Mesenchymal stem cell (in vitro differentiated cells and primary cell): ENCODE measurements around the gene FAM151B.

Experiments
- DNase-seq: peaks from one replicate; pipeline ENCODE4 v3.0.0-alpha.2; 2013
- H2AFZ ChIP-seq: one replicate; pipeline ENCODE4 v1.6.1; 2013; ENCODE audit warnings: low read depth, mild to moderate bottlenecking, control low read depth, inconsistent platforms, low read length, moderate library complexity
- H2AK5ac ChIP-seq: 2 replicates; pipeline ENCODE4 v1.6.1; 2013; ENCODE audit warnings: low read length, moderate library complexity, mild to moderate bottlenecking, inconsistent platforms; ENCODE audit not compliant: severe bottlenecking
- H2BK120ac ChIP-seq: one replicate; pipeline ENCODE4 v1.6.1; 2013; ENCODE audit warnings: low read depth, mild to moderate bottlenecking, inconsistent platforms, low read length, moderate library complexity
- H2BK12ac ChIP-seq, 2 experiments: one replicate each; pipeline ENCODE4 v1.6.1; 2013; ENCODE audit warnings: inconsistent platforms in 2 of 2, low read length in 2 of 2, mild to moderate bottlenecking in 2 of 2, moderate library complexity in 2 of 2, control low read depth in 1 of 2
- H2BK15ac ChIP-seq: one replicate; pipeline ENCODE4 v1.6.1; 2013; ENCODE audit warnings: mild to moderate bottlenecking, low read depth, inconsistent platforms; ENCODE audit not compliant: poor library complexity, severe bottlenecking
- H2BK5ac ChIP-seq: 2 replicates; pipeline ENCODE4 v1.6.1; 2013; ENCODE audit warnings: low read depth, mild to moderate bottlenecking, low read length, control low read depth, inconsistent platforms; ENCODE audit not compliant: poor library complexity, severe bottlenecking
- H3K14ac ChIP-seq, 2 experiments: one replicate each; pipeline ENCODE4 v1.6.1; 2013; ENCODE audit warnings: inconsistent platforms in 2 of 2, low read length in 2 of 2, control low read depth in 1 of 2, mild to moderate bottlenecking in 1 of 2, moderate library complexity in 1 of 2
- H3K18ac ChIP-seq, 2 experiments: one replicate each; pipeline ENCODE4 v1.6.1; 2013; ENCODE audit warnings: inconsistent platforms in 2 of 2, low read length in 2 of 2, control low read depth in 1 of 2, low read depth in 1 of 2, mild to moderate bottlenecking in 1 of 2
- H3K23ac ChIP-seq, 2 experiments: one replicate each; pipeline ENCODE4 v1.6.1; 2013; ENCODE audit warnings: inconsistent platforms in 2 of 2, low read length in 2 of 2, mild to moderate bottlenecking in 2 of 2, moderate library complexity in 2 of 2, control low read depth in 1 of 2
- H3K27ac ChIP-seq: 2 replicates; pipeline ENCODE4 v1.5.1; 2013; ENCODE audit warnings: mild to moderate bottlenecking, moderate library complexity, low read length, control low read depth, inconsistent platforms; ENCODE audit not compliant: poor library complexity, severe bottlenecking
- H3K27me3 ChIP-seq, 2 experiments: 2 replicates each; pipeline versions ENCODE4 v1.6.1 to v1.7.0; 2013; ENCODE audit warnings: low read length in 2 of 2, mild to moderate bottlenecking in 2 of 2, moderate library complexity in 2 of 2, control low read depth in 1 of 2, inconsistent platforms in 1 of 2; ENCODE audit not compliant: control insufficient read depth in 1 of 2, insufficient read depth in 1 of 2
- H3K36me3 ChIP-seq, 2 experiments: 2 replicates each; pipeline versions ENCODE4 v1.6.1 to v1.7.0; 2013; ENCODE audit warnings: low read length in 2 of 2, control low read depth in 1 of 2, inconsistent platforms in 1 of 2, low read depth in 1 of 2, mild to moderate bottlenecking in 1 of 2; ENCODE audit not compliant: insufficient read depth in 2 of 2, control insufficient read depth in 1 of 2
- H3K4ac ChIP-seq, 2 experiments: one replicate each; pipeline ENCODE4 v1.6.1; 2013; ENCODE audit warnings: inconsistent platforms in 2 of 2, low read length in 2 of 2, mild to moderate bottlenecking in 2 of 2, moderate library complexity in 2 of 2, control low read depth in 1 of 2, low read depth in 1 of 2
- H3K4me1 ChIP-seq: 2 replicates; pipeline ENCODE4 v1.6.1; 2013; ENCODE audit warnings: low read depth, low read length, control low read depth; ENCODE audit not compliant: control insufficient read depth, insufficient read depth
- H3K4me2 ChIP-seq: 2 replicates; pipeline ENCODE4 v1.6.1; 2013; ENCODE audit warnings: low read length, mild to moderate bottlenecking, inconsistent platforms; ENCODE audit not compliant: poor library complexity, severe bottlenecking
- H3K4me3 ChIP-seq, 2 experiments: 2 replicates each; pipeline versions ENCODE4 v1.5.1 to v1.7.0; 2013; ENCODE audit warnings: low read length in 2 of 2, mild to moderate bottlenecking in 2 of 2, control low read depth in 1 of 2, low read depth in 1 of 2; ENCODE audit not compliant: insufficient read depth in 1 of 2
- H3K79me1 ChIP-seq: replicated peaks from 2 replicates; pipeline ENCODE4 v1.6.1; 2013; ENCODE audit warnings: mild to moderate bottlenecking, control low read depth, low read length, inconsistent platforms; ENCODE audit not compliant: poor library complexity, severe bottlenecking
- H3K9ac ChIP-seq: 2 replicates; pipeline ENCODE4 v1.7.0; 2013; ENCODE audit warnings: mild to moderate bottlenecking, low read length, moderate library complexity
- H3K9me3 ChIP-seq: 2 replicates; pipeline ENCODE4 v1.7.0; 2013; ENCODE audit warnings: mild to moderate bottlenecking, low read length; ENCODE audit not compliant: control insufficient read depth
- H4K8ac ChIP-seq: one replicate; pipeline ENCODE4 v1.6.1; 2013; ENCODE audit warnings: inconsistent platforms, mild to moderate bottlenecking, low read length, moderate library complexity
- H4K91ac ChIP-seq: one replicate; pipeline ENCODE4 v1.6.1; 2013; ENCODE audit warnings: mild to moderate bottlenecking, low read length, inconsistent platforms
- WGBS: methylation state at CpG from one replicate; pipeline ENCODE4 v1.1.7; 2013; ENCODE audit warnings: mixed read lengths; 5-methylcytosine and 5-hydroxymethylcytosine counted together

Gene FAM151B

DNA sequence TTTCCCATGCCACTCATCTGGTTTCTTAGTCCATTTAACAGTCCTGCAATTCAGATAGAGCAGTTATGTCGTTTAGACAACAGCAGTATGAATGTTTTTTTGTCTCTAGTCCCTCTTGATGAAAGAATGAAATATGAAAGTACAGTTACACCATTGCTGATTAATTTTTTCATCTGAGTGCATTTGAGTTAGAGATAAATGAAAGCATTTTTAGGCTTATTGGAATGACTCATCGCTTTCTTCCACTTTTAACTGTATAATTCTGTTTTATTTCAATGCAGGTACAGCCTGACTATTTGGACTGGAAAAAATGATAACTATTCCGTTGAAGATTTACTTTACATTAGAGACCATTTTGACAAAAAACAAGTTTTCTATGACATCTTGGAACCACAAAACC, 53.5 kb downstream of the FAM151B start:
- Histone ChIP-seq H4K91ac (no peak overlapping the region), H3K79me1 (no peaks in the 10 kb centered on the region), H3K9ac (no peak overlapping the region), H3K4me2 (no peak overlapping the region), H2AFZ (no peak overlapping the region), H3K27me3 (no peaks in the 10 kb centered on the region), H2BK5ac (no peak overlapping the region), H2AK5ac (no peak overlapping the region), H2BK12ac (no peak overlapping the region), H3K23ac (no peak overlapping the region), H3K27ac (no peak overlapping the region), H3K4me1 (no peaks in the 10 kb centered on the region), H3K4me3 (no peak overlapping the region), H3K9me3 (no peaks in the 10 kb centered on the region), H2BK15ac (no peak overlapping the region), H3K4ac (no peak overlapping the region), H3K14ac (no peak overlapping the region), H4K8ac (no peak overlapping the region), H2BK120ac (no peak overlapping the region), H3K18ac (no peak overlapping the region), H3K36me3 (no peaks in the 10 kb centered on the region)
- WGBS = 100% methylated on average over 1 of the region's 3 CpGs
- no peak for DNase-seq

- Histone ChIP-seq H4K91ac (no peak overlapping the region), H3K36me3 (no peaks in the 10 kb centered on the region), H3K27me3 (peaks cover 14 to 27% of the 10 kb centered on the region in 2 experiments), H3K4me3 (no peak overlapping the region), H3K23ac (no peak overlapping the region), H3K9ac (no peak overlapping the region), H4K8ac (no peak overlapping the region), H3K9me3 (no peaks in the 10 kb centered on the region), H3K4me2 (no peak overlapping the region), H2BK15ac (no peak overlapping the region), H2BK12ac (no peak overlapping the region), H3K14ac (no peak overlapping the region), H2BK120ac (no peak overlapping the region), H3K27ac (no peak overlapping the region), H3K4me1 (no peaks in the 10 kb centered on the region), H3K79me1 (no peaks in the 10 kb centered on the region), H2AFZ (no peak overlapping the region), H2BK5ac (no peak overlapping the region), H3K18ac (no peak overlapping the region), H2AK5ac (no peak overlapping the region), H3K4ac (no peak overlapping the region)
- no peak for DNase-seq
- WGBS = 44% methylated on average over 3 of the region's 4 CpGs
Measured at GRCh38 chr5:80554646-80555045, 66.7 kb downstream of the FAM151B start.

- H3K4me1 ChIP-seq = no peaks in the 10 kb centered on the region
- no peak overlapping the region for H3K27ac ChIP-seq
- no peak overlapping the region for H3K23ac ChIP-seq
- no CpG with 5 or more reads among the region's 4 CpGs for WGBS
- H2BK5ac ChIP-seq = no peak overlapping the region
- no peak overlapping the region for H2BK120ac ChIP-seq
- no peak overlapping the region for H3K4ac ChIP-seq
- H2BK12ac ChIP-seq = no peak overlapping the region
- H3K4me3 ChIP-seq = no peak overlapping the region
- no peak overlapping the region for H3K4me2 ChIP-seq
- H3K18ac ChIP-seq = no peak overlapping the region
- H3K9ac ChIP-seq = no peak overlapping the region
- H3K14ac ChIP-seq = no peak overlapping the region
- DNase-seq = no peak
- no peak overlapping the region for H2AK5ac ChIP-seq
- no peak overlapping the region for H2AFZ ChIP-seq
- H4K8ac ChIP-seq = no peak overlapping the region
- no peaks in the 10 kb centered on the region for H3K9me3 ChIP-seq
- H2BK15ac ChIP-seq = no peak overlapping the region
- H3K36me3 ChIP-seq = no peaks in the 10 kb centered on the region
- H4K91ac ChIP-seq = no peak overlapping the region
- peaks cover 16 to 27% of the 10 kb centered on the region in 2 experiments for H3K27me3 ChIP-seq
- H3K79me1 ChIP-seq = no peaks in the 10 kb centered on the region
Measured at GRCh38 chr5:80555099-80555498, 67.2 kb downstream of the FAM151B start.

DNA sequence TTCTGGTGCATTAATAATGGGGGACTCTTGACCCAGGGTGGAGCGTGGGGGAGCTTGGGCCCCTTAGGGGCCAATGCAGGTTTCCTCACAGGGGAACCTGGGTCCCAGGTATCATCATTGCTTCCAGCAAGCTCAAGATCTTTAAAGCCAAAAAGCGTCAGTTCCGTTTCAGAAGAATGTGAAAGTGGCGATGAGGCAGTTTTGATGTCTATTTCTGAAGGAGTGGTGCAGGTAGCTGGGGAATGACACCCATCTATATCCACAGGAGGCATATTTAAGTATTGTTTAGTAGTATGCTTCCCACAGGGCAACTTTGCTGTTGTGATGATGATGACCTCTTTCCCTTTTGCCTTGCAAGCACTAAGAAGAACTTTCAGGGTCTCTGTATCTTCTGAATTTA, 71.3 kb downstream of the FAM151B start:
- Histone ChIP-seq H3K27ac (no peak overlapping the region), H3K79me1 (no peaks in the 10 kb centered on the region), H2BK120ac (no peak overlapping the region), H3K4me2 (no peak overlapping the region), H2AK5ac (no peak overlapping the region), H3K9me3 (no peaks in the 10 kb centered on the region), H2BK5ac (no peak overlapping the region), H3K36me3 (no peaks in the 10 kb centered on the region), H3K14ac (no peak overlapping the region), H4K8ac (no peak overlapping the region), H3K4me3 (no peak overlapping the region), H4K91ac (no peak overlapping the region), H3K23ac (no peak overlapping the region), H2BK12ac (no peak overlapping the region), H3K4me1 (no peaks in the 10 kb centered on the region), H2BK15ac (no peak overlapping the region), H2AFZ (no peak overlapping the region), H3K18ac (no peak overlapping the region), H3K9ac (no peak overlapping the region), H3K4ac (no peak overlapping the region), H3K27me3 (peaks cover 25 to 33% of the 10 kb centered on the region in 2 experiments)
- no peak for DNase-seq
- WGBS = 91% methylated on average over 4 of the region's 4 CpGs
